ENCODE measurements around the gene SP2.

SP2 gene

DNA sequence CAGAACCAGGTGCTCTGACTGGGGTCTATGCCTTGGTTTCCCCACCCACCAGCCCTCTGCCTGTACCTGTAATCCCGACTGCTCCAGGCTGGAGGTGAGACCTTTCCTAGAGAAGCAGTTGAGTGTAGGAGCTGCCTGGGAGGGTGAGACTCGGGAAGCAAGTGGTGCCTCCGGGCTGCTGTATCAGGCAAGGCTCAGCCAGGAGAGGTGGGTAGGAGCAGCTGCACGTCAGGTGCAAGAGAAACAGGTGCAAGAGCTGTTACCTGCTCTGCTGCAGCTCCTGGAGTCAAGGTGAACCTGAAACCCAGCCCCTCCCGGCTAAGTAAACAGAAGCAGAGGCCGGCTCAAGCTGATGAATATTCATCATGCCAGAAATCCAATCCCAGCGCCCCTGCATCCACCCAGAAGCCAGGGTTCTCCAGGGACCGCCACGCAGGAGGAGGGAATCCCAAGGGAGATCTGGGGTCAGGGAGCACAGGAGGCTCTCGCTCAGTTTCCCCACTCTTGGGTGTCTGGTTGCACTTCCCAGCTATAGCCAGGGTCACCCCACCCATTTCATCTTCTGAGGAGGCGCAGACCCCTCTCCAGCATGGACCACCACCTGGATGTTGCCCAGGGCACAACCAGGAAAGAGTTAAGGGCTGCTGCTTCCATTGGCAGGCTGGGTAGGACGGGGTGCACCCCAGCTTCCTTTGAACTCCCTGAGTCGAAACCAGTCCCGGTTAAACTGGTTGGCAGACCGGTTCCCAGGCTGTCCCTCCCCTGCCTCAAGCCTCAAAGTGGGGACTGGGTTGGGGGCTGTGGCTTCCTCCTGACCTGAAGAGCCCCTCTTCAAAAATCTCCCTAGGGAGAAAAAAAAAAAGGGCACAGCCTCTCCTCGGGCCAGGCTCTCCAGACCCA is 61.8 kb downstream of the SP2 start, which contains the start of gene PRR15L:
PRR15L (minus strand) TSS at position 293 of the 900 bp plus-strand sequence. CDS start 4,649 bp downstream, outside the sequence.
- no peaks in the 10 kb centered on the region for H3K4me1 Mint-ChIP-seq
- H3K9me3 Mint-ChIP-seq, result no peaks in the 10 kb centered on the region
- peaks cover 2% of the 10 kb centered on the region for H3K36me3 Mint-ChIP-seq
- H3K27ac Mint-ChIP-seq, result no peak within 1 kb of the TSS
- no peak within 1 kb of the TSS for H3K4me3 Mint-ChIP-seq
- no peaks in the 10 kb centered on the region for H3K27me3 Mint-ChIP-seq

DNA sequence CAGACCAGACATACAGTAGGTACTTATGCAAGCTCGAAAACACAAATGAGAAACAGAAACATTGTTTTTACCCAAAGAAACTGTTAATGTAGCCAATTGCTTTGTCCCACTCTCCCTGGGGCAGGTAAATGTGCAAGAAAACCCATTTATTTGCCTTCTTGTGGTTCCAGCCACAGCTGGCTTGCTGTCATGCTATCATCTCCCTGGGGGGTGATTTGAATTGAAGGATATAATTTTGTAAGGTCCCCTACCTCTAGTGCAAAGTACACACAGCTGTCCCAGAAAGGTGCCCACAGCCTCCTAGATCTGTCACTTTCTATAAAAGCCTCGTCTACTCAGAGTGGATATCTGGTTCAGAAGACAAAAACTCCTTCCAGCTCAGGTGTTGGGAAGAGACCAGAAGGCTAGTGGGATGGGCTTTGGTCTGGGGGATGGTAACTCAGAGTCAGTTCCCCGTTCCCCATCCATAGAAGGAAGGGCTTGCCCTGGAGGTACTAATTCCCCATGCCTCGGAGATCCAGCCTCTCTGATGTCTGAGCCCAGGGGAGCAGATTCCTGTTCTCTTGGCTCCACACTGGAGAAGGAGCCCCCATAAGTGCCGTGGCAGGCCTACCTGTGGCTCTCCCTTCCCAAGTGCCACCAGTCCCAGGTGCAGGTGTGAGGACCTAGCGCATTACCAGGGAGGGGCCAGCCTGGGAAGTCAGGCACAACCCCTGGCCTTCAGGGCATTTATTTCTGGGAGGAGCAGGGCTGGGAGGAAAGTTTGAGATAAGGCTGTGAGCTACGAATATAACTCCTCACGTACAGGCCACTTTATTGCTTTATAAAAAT is 64.0 kb downstream of the SP2 start:
- H3K36me3 Mint-ChIP-seq, result no peaks in the 10 kb centered on the region
- no peaks in the 10 kb centered on the region for H3K4me1 Mint-ChIP-seq
- no peak overlapping the region for H3K4me3 Mint-ChIP-seq
- H3K9me3 Mint-ChIP-seq, result no peaks in the 10 kb centered on the region
- no peaks in the 10 kb centered on the region for H3K27me3 Mint-ChIP-seq
- H3K27ac Mint-ChIP-seq, result no peak overlapping the region

DNA sequence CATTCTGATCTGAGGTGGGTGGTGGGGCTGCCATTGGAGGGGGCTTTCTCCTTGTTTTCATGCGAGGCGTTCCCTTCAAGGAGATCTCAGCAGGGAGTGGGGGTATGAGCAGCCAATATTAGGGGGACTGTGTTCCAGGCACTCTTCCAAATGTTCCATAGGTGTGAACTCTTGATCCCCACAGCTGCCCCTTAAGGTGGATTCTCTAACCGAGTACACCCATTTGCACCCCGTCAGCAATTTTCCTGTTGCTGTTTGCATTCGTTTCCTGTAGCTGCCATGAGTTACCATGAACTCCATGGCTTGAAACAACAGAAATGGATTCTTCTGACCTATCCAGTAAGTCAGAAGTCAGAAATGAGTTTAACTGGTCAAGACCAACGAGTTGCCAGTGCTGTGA is 65.4 kb downstream of the SP2 start:
- Mint-ChIP-seq H3K27me3 (no peaks in the 10 kb centered on the region), H3K4me1 (no peaks in the 10 kb centered on the region), H3K4me3 (no peak overlapping the region), H3K27ac (no peak overlapping the region), H3K36me3 (no peaks in the 10 kb centered on the region), H3K9me3 (no peaks in the 10 kb centered on the region)

DNA sequence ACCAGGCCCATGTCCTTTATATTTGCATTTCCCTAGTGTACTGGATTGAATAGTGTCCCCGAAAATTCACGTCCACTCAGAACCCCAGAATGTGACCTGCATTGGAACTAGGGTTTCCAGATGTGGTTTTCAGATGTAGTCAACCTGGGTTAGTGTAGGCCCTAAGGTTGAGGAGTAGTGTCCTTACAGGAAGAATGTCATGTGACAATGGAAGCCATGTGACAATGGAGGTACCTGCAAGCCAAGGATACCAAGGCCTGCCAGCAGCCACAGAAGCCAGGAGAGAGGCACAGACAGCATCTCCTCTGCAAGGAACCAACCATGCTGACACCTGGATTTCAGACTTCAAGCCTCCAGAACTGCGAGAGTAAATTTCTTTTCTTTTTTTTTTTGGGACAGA is 66.9 kb downstream of the SP2 start:
- H3K27me3 Mint-ChIP-seq, result no peaks in the 10 kb centered on the region
- no peaks in the 10 kb centered on the region for H3K9me3 Mint-ChIP-seq
- no peak overlapping the region for H3K27ac Mint-ChIP-seq
- no peaks in the 10 kb centered on the region for H3K4me1 Mint-ChIP-seq
- no peaks in the 10 kb centered on the region for H3K36me3 Mint-ChIP-seq
- no peak overlapping the region for H3K4me3 Mint-ChIP-seq

DNA sequence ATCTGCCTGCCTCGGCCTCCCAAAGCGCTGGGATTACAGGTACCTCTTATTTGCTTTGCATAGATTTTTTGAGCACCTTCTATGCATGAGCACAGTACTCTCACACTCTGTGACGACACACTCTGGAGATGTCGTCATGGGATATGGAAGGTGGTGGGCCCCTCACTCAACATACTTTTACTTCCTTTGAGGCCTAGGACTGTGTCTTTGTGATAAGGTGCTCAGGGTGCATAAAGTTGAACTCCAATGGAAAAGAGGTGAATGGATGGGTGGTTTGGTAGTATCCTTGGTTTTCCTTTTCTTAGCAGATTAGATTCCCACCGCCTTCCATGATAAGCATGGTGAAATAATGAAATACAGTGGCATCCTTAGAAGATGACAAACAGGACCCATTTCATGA is 68.8 kb downstream of the SP2 start:
- H3K4me3 Mint-ChIP-seq, result no peak overlapping the region
- H3K27ac Mint-ChIP-seq, result no peak overlapping the region
- no peaks in the 10 kb centered on the region for H3K9me3 Mint-ChIP-seq
- H3K27me3 Mint-ChIP-seq, result no peaks in the 10 kb centered on the region
- H3K36me3 Mint-ChIP-seq, result no peaks in the 10 kb centered on the region
- peaks cover 3% of the 10 kb centered on the region for H3K4me1 Mint-ChIP-seq

DNA sequence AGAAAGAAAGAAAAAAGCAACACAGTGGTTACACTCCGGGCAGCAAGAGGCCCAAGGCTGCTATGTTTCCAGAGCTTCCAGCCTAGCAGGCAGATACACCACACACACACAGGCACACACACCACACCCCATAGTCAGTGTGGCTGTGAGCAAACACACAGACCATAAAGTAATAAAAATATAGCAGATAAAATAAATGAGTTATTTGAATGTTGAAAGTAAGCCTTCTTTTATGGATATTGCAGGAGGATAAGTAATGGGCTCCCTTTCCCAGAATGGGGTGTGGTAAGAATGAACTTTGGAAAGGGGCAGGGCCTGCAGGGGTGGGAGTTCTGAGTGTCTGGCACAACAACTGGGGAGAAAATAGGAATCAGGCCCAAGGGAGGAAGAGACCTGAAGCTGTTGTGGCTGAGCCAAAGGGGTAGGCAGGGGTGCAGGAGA is 70.1 kb downstream of the SP2 start:
- Mint-ChIP-seq H3K27ac (no peak overlapping the region), H3K4me1 (peaks cover 11% of the 10 kb centered on the region), H3K27me3 (no peaks in the 10 kb centered on the region), H3K9me3 (no peaks in the 10 kb centered on the region), H3K36me3 (no peaks in the 10 kb centered on the region), H3K4me3 (no peak overlapping the region)

DNA sequence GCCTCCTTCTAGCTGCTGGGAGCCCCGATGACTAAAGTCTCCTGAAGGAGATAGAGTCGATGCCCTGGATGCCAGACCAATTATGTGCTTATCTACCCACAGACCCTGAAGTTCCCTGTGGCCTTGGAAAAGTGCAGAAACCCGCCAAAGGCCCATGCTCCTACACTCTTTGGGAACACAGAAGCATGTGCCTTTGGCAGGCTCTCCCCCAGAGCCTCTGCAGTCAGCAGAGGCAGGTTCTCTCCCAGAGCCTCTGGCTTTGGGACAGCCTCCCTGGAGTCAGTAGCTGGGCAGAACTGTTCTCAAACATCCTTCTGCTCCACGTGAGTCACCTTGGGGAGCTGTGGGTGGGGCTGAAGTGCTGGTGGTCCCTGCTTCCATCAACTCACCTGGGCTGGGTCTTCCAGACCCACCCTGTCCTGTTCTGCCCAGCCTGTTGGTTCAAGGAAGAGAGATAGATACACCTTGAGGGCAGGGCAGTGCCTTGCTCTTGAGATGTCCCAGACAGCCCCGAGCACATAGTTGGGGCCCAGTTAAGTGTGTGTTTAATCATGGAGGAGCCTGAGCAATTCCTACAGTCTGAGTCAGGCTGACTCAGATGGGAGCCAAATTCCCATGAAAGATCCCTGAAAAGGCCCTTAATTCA is 71.7 kb downstream of the SP2 start:
- Mint-ChIP-seq H3K9me3 (no peaks in the 10 kb centered on the region), H3K4me3 (no peak overlapping the region), H3K36me3 (no peaks in the 10 kb centered on the region), H3K27me3 (no peaks in the 10 kb centered on the region), H3K4me1 (peaks cover 18% of the 10 kb centered on the region), H3K27ac (no peak overlapping the region)

DNA sequence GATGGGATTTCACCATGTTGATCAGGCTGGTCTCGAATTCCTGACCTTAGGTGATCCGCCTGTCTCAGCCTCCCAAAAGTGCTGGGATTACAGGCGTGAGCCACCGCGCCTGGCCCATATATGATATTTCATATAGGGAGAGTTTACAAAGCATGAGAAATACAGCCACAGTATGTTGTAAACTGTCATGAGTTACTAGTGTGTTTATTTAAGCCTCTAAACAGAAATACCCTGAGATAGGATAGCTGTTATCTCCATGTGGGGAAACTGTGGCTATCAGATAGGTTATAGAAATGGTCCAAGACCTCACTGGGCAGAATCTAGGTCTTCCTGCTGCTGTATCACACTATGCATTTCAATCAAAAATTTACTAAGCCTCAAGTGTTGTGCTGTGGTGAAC is 72.8 kb downstream of the SP2 start:
- Mint-ChIP-seq H3K9me3 (no peaks in the 10 kb centered on the region), H3K36me3 (no peaks in the 10 kb centered on the region), H3K27me3 (no peaks in the 10 kb centered on the region), H3K4me3 (no peak overlapping the region), H3K4me1 (peaks cover 18% of the 10 kb centered on the region), H3K27ac (no peak overlapping the region)

DNA sequence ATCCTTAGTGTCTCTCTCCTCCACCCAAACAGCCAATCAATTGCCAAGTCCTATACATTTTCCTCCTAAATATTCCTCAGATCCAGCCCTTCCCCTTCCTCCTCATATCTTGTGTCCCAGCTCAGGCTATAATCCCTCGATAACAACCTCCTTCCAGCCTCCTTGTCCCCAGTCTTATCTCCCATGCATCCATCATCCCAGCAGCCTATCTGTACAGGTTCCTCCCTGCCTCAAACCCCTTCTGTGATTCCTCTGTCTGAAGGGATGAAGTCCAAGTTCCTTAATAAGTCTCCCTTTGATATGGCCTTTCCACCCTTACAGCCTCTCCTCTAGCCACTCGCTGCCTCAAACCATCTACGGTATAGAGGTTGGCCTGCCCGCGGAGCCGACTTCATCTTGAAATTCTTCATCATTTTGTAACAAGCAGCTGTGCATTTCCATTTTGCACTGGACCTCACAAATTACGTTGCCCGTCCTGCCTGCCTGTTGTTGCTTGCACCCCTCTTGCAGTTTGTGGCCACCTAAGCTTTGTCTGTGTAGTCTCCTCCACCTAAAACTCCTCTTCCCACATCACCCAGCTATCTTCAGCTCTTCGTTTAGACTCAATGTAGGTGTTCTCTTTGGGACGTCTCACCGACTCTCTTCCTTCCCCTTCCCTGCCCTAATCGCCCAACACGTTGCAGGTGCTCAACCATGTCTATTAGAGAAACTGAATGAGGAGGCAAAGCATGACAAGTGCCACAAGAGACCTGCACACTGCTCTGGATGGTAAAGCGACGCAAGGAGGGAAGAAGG is 74.1 kb downstream of the SP2 start:
- H3K36me3 Mint-ChIP-seq, result no peaks in the 10 kb centered on the region
- H3K9me3 Mint-ChIP-seq, result no peaks in the 10 kb centered on the region
- H3K27ac Mint-ChIP-seq, result peak overlapping the region; percentile 66
- H3K27me3 Mint-ChIP-seq, result no peaks in the 10 kb centered on the region
- peaks cover 18% of the 10 kb centered on the region for H3K4me1 Mint-ChIP-seq
- H3K4me3 Mint-ChIP-seq, result peak overlapping the region; percentile 97

DNA sequence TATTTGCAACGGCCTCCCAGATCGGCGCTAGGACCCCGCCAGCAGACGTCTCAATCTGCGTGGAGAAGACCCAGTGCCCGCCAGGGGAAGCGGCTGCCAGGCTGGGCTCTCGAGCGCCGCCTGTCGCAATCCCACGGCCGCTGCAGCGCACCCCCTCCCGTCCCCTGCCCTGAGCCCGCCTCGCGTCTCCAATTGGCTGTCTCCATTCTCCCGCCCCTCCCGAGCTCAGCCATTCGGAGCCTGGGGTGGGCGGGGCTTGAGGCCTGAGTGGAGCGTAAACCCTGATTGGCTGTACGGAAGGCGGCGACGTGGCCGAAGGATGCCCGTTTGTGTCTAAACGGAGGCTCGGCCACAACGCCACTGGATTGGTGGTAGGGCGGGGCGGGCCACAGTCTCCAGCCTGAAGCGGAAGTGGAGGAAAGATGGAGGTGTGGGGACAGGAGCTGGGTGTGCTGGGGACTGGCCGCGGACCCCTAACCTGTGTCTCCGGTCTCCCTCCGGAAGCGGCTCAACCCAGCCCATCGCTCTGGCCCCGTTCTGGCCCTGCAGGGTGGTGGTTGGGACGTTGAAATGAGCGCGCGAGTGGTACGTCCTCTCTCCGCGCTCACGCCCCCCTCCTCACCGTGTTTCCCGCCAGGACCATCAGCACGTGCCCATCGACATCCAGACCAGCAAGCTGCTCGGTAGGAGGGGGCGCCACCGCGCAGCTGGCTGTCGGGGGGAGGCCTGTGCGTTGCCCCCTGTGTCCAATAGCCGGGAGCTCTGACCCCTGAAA is 74.9 kb downstream of the SP2 start, which contains the start of gene CDK5RAP3:
CDK5RAP3 (plus strand) TSS at position 389 of the 775 bp plus-strand sequence; CDS start at position 423, 34 bp downstream.
- no peaks in the 10 kb centered on the region for H3K9me3 Mint-ChIP-seq
- peak within 1 kb of the TSS; percentile 97 for H3K27ac Mint-ChIP-seq
- peak within 1 kb of the TSS; percentile 97 for H3K4me3 Mint-ChIP-seq
- H3K4me1 Mint-ChIP-seq, result peaks cover 18% of the 10 kb centered on the region
- H3K36me3 Mint-ChIP-seq, result peaks cover 4% of the 10 kb centered on the region
- H3K27me3 Mint-ChIP-seq, result no peaks in the 10 kb centered on the region

DNA sequence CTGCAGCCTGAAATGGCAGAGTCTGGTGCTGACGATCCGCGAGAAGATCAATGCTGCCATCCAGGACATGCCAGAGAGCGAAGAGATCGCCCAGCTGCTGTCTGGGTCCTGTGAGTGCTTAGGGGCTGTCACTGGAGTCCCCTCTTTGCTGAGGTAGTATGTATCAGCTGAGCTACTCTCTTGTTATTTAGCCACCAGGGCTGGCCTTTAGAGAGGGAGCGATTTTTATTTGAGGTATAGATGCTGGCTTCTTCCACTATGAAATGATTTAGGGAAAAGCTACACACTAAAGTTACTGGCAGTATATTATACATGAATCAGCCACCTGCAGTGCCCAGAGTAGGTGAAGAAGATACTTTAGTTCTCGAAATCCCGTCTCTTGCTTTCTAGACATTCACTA is 77.5 kb downstream of the SP2 start:
- Mint-ChIP-seq H3K4me3 (no peak overlapping the region), H3K27ac (no peak overlapping the region)

DNA sequence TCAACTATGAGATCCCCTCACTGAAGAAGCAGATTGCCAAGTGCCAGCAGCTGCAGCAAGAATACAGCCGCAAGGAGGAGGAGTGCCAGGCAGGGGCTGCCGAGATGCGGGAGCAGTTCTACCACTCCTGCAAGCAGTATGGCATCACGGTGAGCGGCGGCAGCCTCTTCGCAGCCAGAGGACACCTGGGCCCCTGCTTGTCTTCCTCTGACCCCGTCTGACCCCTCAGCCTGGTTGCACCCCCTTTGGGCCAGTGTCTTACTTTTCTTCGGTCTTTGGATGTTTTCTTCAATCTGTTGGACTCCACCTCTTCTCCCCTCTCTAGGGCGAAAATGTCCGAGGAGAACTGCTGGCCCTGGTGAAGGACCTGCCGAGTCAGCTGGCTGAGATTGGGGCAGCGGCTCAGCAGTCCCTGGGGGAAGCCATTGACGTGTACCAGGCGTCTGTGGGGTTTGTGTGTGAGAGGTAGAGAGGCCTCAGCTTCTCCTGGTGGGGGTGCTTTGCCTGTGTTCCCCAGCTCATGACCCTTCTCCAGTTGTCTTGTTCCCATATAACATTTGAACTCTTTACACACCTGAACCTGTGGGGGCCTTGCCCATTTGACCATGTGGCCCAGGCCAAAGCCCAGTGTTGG is 79.3 kb downstream of the SP2 start:
- Mint-ChIP-seq H3K36me3 (peaks cover 8% of the 10 kb centered on the region), H3K4me1 (peaks cover 10% of the 10 kb centered on the region), H3K27me3 (no peaks in the 10 kb centered on the region), H3K4me3 (no peak overlapping the region), H3K9me3 (no peaks in the 10 kb centered on the region), H3K27ac (no peak overlapping the region)

More for the DNA sequence above, 77.5 kb downstream of the SP2 start:
- H3K36me3 Mint-ChIP-seq, result peaks cover 4% of the 10 kb centered on the region
- no peaks in the 10 kb centered on the region for H3K27me3 Mint-ChIP-seq
- H3K9me3 Mint-ChIP-seq, result no peaks in the 10 kb centered on the region
- peaks cover 18% of the 10 kb centered on the region for H3K4me1 Mint-ChIP-seq

DNA sequence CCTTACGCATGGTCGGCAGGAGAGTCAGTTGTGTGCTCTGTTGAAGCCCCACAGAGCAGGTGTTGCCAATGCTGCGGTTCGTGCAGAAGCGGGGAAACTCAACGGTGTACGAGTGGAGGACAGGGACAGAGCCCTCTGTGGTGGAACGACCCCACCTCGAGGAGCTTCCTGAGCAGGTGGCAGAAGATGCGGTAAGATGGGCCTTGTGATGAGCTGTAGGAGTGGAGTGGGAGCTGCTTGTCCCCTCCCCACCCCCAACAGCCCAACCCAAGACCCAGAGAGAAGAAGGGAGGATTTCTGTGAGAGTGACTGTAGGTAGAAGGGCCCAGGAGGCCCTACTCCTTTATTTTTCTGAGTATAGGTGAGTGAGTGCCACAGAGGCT is 79.8 kb downstream of the SP2 start:
- H3K27ac Mint-ChIP-seq, result no peak overlapping the region
- H3K27me3 Mint-ChIP-seq, result no peaks in the 10 kb centered on the region
- H3K9me3 Mint-ChIP-seq, result no peaks in the 10 kb centered on the region
- H3K4me3 Mint-ChIP-seq, result no peak overlapping the region
- peaks cover 8% of the 10 kb centered on the region for H3K36me3 Mint-ChIP-seq
- peaks cover 6% of the 10 kb centered on the region for H3K4me1 Mint-ChIP-seq

DNA sequence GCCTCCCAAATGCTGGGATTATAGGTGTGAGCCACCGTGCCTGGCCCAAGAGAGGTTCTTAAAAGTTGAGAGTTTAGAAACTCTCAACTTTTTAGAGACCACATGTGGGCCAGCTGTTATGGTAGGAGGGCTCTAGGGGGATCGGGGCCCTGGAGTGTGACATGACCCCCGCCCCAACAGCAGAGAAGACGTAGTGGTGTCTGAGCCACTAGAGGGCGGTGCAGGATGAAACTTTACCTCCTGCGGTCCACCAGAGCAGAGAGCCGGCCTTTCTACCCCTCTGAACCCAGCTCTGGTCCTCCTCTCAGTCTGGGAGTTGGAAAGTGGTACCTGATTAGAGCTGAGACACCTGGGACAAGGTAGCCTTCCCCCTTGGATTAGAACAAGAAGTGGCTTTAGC is 82.3 kb downstream of the SP2 start:
- Mint-ChIP-seq H3K4me1 (no peaks in the 10 kb centered on the region), H3K27ac (no peak overlapping the region), H3K4me3 (no peak overlapping the region), H3K9me3 (no peaks in the 10 kb centered on the region), H3K36me3 (peaks cover 11% of the 10 kb centered on the region), H3K27me3 (no peaks in the 10 kb centered on the region)
